ENCODE results near the gene OR2H1.

Gene OR2H1

GRCh38 chr6:29490055-29490454 is 33.1 kb downstream of the OR2H1 start:
- DNase-seq (ENCODE audit: extremely low read depth, insufficient read length), result no peak
- TF ChIP-seq, protein P1, sequence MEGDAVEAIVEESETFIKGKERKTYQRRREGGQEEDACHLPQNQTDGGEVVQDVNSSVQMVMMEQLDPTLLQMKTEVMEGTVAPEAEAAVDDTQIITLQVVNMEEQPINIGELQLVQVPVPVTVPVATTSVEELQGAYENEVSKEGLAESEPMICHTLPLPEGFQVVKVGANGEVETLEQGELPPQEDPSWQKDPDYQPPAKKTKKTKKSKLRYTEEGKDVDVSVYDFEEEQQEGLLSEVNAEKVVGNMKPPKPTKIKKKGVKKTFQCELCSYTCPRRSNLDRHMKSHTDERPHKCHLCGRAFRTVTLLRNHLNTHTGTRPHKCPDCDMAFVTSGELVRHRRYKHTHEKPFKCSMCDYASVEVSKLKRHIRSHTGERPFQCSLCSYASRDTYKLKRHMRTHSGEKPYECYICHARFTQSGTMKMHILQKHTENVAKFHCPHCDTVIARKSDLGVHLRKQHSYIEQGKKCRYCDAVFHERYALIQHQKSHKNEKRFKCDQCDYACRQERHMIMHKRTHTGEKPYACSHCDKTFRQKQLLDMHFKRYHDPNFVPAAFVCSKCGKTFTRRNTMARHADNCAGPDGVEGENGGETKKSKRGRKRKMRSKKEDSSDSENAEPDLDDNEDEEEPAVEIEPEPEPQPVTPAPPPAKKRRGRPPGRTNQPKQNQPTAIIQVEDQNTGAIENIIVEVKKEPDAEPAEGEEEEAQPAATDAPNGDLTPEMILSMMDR (IDR thresholded peaks at IDR 0.05; ENCODE audit: insufficient read depth, low read length, poor library complexity, severe bottlenecking), result no peak
- Histone ChIP-seq H3K36me3 (ENCODE audit: control insufficient read depth, insufficient read depth, low read length) (no peaks in the 10 kb centered on the region), H3K27me3 (replicated peaks; ENCODE audit: control insufficient read depth, insufficient read depth, low read length) (no peaks in the 10 kb centered on the region), H3K4me3 (replicated peaks; ENCODE audit: low read depth, low read length) (no peak overlapping the region)

DNA sequence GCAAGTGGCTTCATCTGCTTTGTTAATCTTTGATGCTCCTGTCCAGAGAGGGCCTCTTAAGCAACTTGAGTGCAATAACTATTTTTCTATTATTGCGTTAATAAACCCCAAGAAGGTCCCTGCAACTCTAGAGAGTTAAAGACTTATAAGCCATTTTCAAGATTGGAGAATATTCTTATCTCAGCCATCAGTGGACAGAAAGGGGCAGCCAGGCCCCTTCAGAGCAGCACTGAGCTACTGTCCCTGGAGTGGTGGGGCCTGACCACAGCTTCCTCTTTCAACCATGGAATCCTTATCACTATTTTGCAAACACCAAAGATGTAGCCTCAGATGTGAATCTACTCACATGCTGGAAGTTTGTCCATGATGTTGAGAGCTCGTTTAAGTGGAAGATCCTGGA is 33.6 kb downstream of the OR2H1 start:
- DNase-seq (ENCODE audit: extremely low read depth, insufficient read length), result no peak
- H3K27me3 ChIP-seq (replicated peaks; ENCODE audit: control insufficient read depth, insufficient read depth, low read length), result no peaks in the 10 kb centered on the region
- H3K4me3 ChIP-seq (replicated peaks; ENCODE audit: low read depth, low read length), result no peak overlapping the region
- H3K36me3 ChIP-seq (ENCODE audit: control insufficient read depth, insufficient read depth, low read length), result no peaks in the 10 kb centered on the region
- TF ChIP-seq, protein P1 (IDR thresholded peaks at IDR 0.05; ENCODE audit: insufficient read depth, low read length, poor library complexity, severe bottlenecking), result no peak

- TF ChIP-seq, protein P1 (IDR thresholded peaks at IDR 0.05; ENCODE audit: insufficient read depth, low read length, poor library complexity, severe bottlenecking), result no peak
- no peak overlapping the region for H3K4me3 ChIP-seq (replicated peaks; ENCODE audit: low read depth, low read length)
- H3K36me3 ChIP-seq (ENCODE audit: control insufficient read depth, insufficient read depth, low read length), result no peaks in the 10 kb centered on the region
- no peak for DNase-seq (ENCODE audit: extremely low read depth, insufficient read length)
- no peaks in the 10 kb centered on the region for H3K27me3 ChIP-seq (replicated peaks; ENCODE audit: control insufficient read depth, insufficient read depth, low read length)
These were observed 34.6 kb downstream of the OR2H1 start for GRCh38 chr6:29491574-29491973.

DNA sequence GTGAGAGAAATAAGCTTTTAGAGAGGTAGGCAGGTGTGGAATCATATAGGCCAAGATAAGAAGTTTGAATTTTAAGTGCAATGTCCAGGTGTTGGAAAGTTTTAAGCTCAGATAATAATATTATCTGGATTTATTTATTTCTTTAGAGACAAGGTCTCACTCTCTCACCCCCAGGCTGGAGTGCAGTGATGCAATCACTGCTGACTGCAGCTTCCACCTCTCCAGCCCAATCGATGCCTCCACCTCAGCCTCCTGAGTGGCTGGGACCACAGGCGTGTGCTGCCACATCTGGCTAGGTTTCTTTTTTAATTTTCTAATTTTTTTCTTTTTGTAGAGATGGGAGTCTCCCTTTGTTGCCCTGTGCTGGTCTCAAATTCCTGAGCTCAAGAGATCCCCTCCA is 36.3 kb downstream of the OR2H1 start:
- no peak overlapping the region for H3K4me3 ChIP-seq (replicated peaks; ENCODE audit: low read depth, low read length)
- DNase-seq (ENCODE audit: extremely low read depth, insufficient read length), result no peak
- TF ChIP-seq, protein P1 (IDR thresholded peaks at IDR 0.05; ENCODE audit: insufficient read depth, low read length, poor library complexity, severe bottlenecking), result no peak
- H3K36me3 ChIP-seq (ENCODE audit: control insufficient read depth, insufficient read depth, low read length), result no peaks in the 10 kb centered on the region
- H3K27me3 ChIP-seq (replicated peaks; ENCODE audit: control insufficient read depth, insufficient read depth, low read length), result no peaks in the 10 kb centered on the region

GRCh38 chr6:29494131-29494530 is 37.2 kb downstream of the OR2H1 start:
- TF ChIP-seq, protein P1 (IDR thresholded peaks at IDR 0.05; ENCODE audit: insufficient read depth, low read length, poor library complexity, severe bottlenecking), result no peak
- no peaks in the 10 kb centered on the region for H3K36me3 ChIP-seq (ENCODE audit: control insufficient read depth, insufficient read depth, low read length)
- no peaks in the 10 kb centered on the region for H3K27me3 ChIP-seq (replicated peaks; ENCODE audit: control insufficient read depth, insufficient read depth, low read length)
- H3K4me3 ChIP-seq (replicated peaks; ENCODE audit: low read depth, low read length), result no peak overlapping the region
- DNase-seq (ENCODE audit: extremely low read depth, insufficient read length), result no peak

DNA sequence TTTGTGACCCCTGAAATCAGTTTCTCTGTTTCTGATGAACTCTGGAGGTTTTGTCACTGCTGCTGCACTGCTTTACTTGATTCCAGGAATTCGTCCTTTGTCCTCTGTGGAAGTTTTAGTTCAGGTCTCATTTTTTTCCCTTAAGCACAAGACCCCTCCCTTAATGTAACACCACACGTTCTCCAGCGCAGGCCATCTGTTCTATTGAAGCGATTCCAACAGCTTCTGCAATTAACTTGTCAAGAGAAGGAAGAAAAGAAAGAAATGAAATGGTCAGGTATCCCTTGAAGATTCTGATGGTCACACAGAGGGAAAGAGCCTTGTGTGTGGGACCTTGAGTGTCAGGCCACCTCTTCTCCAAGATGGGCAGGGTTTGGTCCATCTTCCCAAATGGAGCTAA is 38.6 kb downstream of the OR2H1 start:
- TF ChIP-seq, protein P1 (IDR thresholded peaks at IDR 0.05; ENCODE audit: insufficient read depth, low read length, poor library complexity, severe bottlenecking), result no peak
- no peak overlapping the region for H3K4me3 ChIP-seq (replicated peaks; ENCODE audit: low read depth, low read length)
- H3K27me3 ChIP-seq (replicated peaks; ENCODE audit: control insufficient read depth, insufficient read depth, low read length), result no peaks in the 10 kb centered on the region
- DNase-seq (ENCODE audit: extremely low read depth, insufficient read length), result no peak
- H3K36me3 ChIP-seq (ENCODE audit: control insufficient read depth, insufficient read depth, low read length), result no peaks in the 10 kb centered on the region
